ENCODE data around the gene TRRAP.

DNA sequence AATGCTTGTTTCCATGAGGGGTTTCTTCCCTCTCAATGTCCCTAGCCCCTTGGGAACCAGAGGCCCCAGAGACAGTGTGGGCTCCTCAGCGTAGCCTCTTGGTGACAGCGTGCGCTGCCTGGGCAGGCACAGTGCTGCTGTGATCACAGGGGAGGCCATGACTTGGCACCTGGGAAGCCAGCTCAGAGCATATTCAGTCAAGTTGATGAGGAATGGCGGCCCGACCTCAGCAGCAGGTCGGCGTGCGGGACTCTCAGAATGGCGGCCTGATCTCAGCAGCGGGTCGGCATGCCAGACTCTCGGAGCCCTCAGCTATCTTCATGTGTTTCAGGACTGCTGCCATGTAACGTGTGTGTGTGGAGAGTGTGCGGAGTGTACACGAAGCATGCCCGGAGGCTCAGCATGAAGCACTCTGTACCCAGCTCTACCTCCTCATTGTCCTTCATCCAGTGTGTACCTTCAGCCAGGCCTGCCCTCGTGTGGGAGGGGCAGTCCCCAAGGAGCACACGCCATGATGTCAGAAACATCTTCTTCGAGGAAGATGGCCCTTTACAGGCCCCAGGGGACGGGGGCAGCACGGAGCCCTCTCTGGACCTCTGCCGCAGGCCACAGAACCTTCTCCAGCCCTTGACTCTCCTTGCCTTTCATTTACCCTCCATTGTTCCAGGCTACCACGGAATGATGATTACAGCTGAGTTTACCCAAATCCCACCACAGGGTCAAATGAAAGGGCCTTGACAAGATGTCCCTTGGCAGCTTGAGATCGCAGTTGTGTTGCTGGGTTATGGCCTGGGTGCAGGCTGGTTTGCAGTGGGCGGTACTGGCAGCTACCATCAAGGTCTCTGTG lies 135.2 kb downstream of the TRRAP start:
- TF ChIP-seq, protein P1, sequence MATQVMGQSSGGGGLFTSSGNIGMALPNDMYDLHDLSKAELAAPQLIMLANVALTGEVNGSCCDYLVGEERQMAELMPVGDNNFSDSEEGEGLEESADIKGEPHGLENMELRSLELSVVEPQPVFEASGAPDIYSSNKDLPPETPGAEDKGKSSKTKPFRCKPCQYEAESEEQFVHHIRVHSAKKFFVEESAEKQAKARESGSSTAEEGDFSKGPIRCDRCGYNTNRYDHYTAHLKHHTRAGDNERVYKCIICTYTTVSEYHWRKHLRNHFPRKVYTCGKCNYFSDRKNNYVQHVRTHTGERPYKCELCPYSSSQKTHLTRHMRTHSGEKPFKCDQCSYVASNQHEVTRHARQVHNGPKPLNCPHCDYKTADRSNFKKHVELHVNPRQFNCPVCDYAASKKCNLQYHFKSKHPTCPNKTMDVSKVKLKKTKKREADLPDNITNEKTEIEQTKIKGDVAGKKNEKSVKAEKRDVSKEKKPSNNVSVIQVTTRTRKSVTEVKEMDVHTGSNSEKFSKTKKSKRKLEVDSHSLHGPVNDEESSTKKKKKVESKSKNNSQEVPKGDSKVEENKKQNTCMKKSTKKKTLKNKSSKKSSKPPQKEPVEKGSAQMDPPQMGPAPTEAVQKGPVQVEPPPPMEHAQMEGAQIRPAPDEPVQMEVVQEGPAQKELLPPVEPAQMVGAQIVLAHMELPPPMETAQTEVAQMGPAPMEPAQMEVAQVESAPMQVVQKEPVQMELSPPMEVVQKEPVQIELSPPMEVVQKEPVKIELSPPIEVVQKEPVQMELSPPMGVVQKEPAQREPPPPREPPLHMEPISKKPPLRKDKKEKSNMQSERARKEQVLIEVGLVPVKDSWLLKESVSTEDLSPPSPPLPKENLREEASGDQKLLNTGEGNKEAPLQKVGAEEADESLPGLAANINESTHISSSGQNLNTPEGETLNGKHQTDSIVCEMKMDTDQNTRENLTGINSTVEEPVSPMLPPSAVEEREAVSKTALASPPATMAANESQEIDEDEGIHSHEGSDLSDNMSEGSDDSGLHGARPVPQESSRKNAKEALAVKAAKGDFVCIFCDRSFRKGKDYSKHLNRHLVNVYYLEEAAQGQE (IDR thresholded peaks at IDR 0.05; ENCODE audit: insufficient replicate concordance, low read depth) = no peak
- TF ChIP-seq, protein P2, sequence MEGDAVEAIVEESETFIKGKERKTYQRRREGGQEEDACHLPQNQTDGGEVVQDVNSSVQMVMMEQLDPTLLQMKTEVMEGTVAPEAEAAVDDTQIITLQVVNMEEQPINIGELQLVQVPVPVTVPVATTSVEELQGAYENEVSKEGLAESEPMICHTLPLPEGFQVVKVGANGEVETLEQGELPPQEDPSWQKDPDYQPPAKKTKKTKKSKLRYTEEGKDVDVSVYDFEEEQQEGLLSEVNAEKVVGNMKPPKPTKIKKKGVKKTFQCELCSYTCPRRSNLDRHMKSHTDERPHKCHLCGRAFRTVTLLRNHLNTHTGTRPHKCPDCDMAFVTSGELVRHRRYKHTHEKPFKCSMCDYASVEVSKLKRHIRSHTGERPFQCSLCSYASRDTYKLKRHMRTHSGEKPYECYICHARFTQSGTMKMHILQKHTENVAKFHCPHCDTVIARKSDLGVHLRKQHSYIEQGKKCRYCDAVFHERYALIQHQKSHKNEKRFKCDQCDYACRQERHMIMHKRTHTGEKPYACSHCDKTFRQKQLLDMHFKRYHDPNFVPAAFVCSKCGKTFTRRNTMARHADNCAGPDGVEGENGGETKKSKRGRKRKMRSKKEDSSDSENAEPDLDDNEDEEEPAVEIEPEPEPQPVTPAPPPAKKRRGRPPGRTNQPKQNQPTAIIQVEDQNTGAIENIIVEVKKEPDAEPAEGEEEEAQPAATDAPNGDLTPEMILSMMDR (IDR thresholded peaks at IDR 0.05; ENCODE audit: insufficient read depth, low read length) = no peak
